ENCODE data around the gene ALKAL2. TPM values are rescaled to one million over a fixed set of nuclear protein-coding genes. Genes with fewer than 3 reads are reported as not detected.

Gene ALKAL2
- total and polyA plus RNA-seq, 2 of the 13 experiments (the other 11 are each of a cell fraction or from before 2014, with no cell fraction given) = 0.22 to 1.7 TPM

GRCh38 chr2:264493-265468, 23.1 kb downstream of the ALKAL2 start, which contains the start of gene ACP1 (continued):
- no peak for TF ChIP-seq SNAPC4 (CRISPR knock-in tag; IDR thresholded peaks at IDR 0.05)
- no peak for TF ChIP-seq IKZF1 (IDR thresholded peaks at IDR 0.05)
- TF ChIP-seq ARID5B (CRISPR knock-in tag; IDR thresholded peaks at IDR 0.05) = peak; percentile 53; the same call in 1 of the 2 replicates
- no peak for TF ChIP-seq CHD2 (IDR thresholded peaks at IDR 0.05; ENCODE audit: low read depth, low read length)
- no peak for TF ChIP-seq PLSCR1 (CRISPR knock-in tag; IDR thresholded peaks at IDR 0.05; ENCODE audit: borderline replicate concordance)
- TF ChIP-seq DRAP1 (CRISPR knock-in tag; IDR thresholded peaks at IDR 0.05) = peak; percentile 84
- no peak for TF ChIP-seq BCLAF1 (IDR thresholded peaks at IDR 0.05)
- TF ChIP-seq MBD4 (IDR thresholded peaks at IDR 0.05; ENCODE audit: borderline replicate concordance, low read length) = no peak
- TF ChIP-seq ZNF569 (CRISPR knock-in tag; IDR thresholded peaks at IDR 0.05; ENCODE audit: borderline replicate concordance) = no peak
- peak; percentile 21; the same call in 1 of the 2 replicates for TF ChIP-seq NFYC (CRISPR knock-in tag; IDR thresholded peaks at IDR 0.05)
- no peak; the same call in none of the 2 replicates for TF ChIP-seq ZBTB7A (CRISPR knock-in tag; IDR thresholded peaks at IDR 0.05)
- TF ChIP-seq ZBTB21 (CRISPR knock-in tag; IDR thresholded peaks at IDR 0.05) = no peak; the same call in 1 of the 2 replicates
- TF ChIP-seq ZBTB43 (CRISPR knock-in tag; conservative IDR thresholded peaks at IDR 0.05) = peak; percentile 37; the same call in 1 of the 2 replicates

Measured in HepG2 (cell line).